HCT116 (cell line): ENCODE data around the gene IPCEF1. TPM values are rescaled to one million over a fixed set of nuclear protein-coding genes. Genes with fewer than 3 reads are reported as not detected.

Experiments
- ATAC-seq: fragments of 200-7000 bp; cut with Tn5 transposase; 2 replicates; pipeline ENCODE4 v1.9.1; 2020; ENCODE audit warnings: mild to moderate bottlenecking, moderate library complexity
- BruUV-seq: library from RNA; stranded (reverse); fragments of 400-500 nt; replicated peaks from 2 replicates; lab custom pipeline; 2021; lab: Mats Ljungman, UMichigan
- CTCF ChIA-PET: fragments of 300-600 bp; sonication (Branson Sonifier 250); formaldehyde crosslinking; loops from one replicate; lab custom pipeline; 2021; ENCODE audit warnings: antibody characterized with exemption; lab: Charles Lee
- POLR2A ChIA-PET: fragments of 300-600, 350-600 bp; sonication (Branson Sonifier 250); formaldehyde crosslinking; loops from one replicate; lab custom pipeline; 2021; ENCODE audit warnings: antibody characterized with exemption; lab: Charles Lee
- RAD21 ChIA-PET, 2 experiments: fragments of 300-600 bp; sonication (Branson Sonifier 250); formaldehyde crosslinking; loops; one replicate each; lab custom pipeline; 2023; ENCODE audit warnings: low total read pairs in 2 of 2; ENCODE audit not compliant: uncharacterized antibody in 2 of 2, unreplicated experiment in 2 of 2, low non-redundant PET in 1 of 2; lab: Charles Lee
- DNase-seq: peaks from one replicate; pipeline ENCODE4 v3.0.0-alpha.2; 2010; ENCODE audit warnings: low read depth, low spot score
- H2AFZ ChIP-seq: fragments of 200-600 bp; shearing (Covaris generic), sonication (generic); 2 replicates; pipeline ENCODE4 v1.6.1; 2017; ENCODE audit warnings: low read depth, mixed run types, mixed read lengths, antibody characterized with exemption, low read length; ENCODE audit not compliant: poor library complexity, severe bottlenecking
- H3K27ac ChIP-seq: 2 replicates; pipeline ENCODE4 v1.5.1; 2012; ENCODE audit warnings: low read depth, low read length
- H3K27me3 ChIP-seq: fragments of 200-600 bp; sonication (generic); 2 replicates; pipeline ENCODE4 v1.6.1; 2016; ENCODE audit warnings: mixed run types, low read length, mixed read lengths; ENCODE audit not compliant: insufficient read depth
- H3K36me3 ChIP-seq, 2 experiments: fragments of 200-500 bp in 1 of 2; fragments of 200-600 bp in 1 of 2; sonication (Bioruptor generic) in 1 of 2; sonication (generic) in 1 of 2; 2 replicates each; pipeline versions ENCODE4 v1.5.1 to v1.6.1; 2014 to 2016; ENCODE audit warnings: low read length in 2 of 2, inconsistent platforms in 1 of 2, mixed read lengths in 1 of 2, mixed run types in 1 of 2; ENCODE audit not compliant: insufficient read depth in 2 of 2, control insufficient read depth in 1 of 2
- H3K4me1 ChIP-seq, 2 experiments: fragments of 200-600 bp in 1 of 2; sonication (generic) in 1 of 2; 2 replicates each; pipeline versions ENCODE4 v1.5.1 to v1.6.1; 2012 to 2017; ENCODE audit warnings: low read length in 2 of 2, inconsistent platforms in 1 of 2, mild to moderate bottlenecking in 1 of 2, mixed read lengths in 1 of 2, mixed run types in 1 of 2, moderate library complexity in 1 of 2; ENCODE audit not compliant: insufficient read depth in 2 of 2, control insufficient read depth in 1 of 2
- H3K4me2 ChIP-seq: fragments of 200-600 bp; sonication (generic); 2 replicates; pipeline ENCODE4 v1.6.1; 2017; ENCODE audit warnings: mixed run types, low read length, mixed read lengths
- H3K4me3 ChIP-seq, 2 experiments: fragments of 200-600 bp in 1 of 2; sonication (generic) in 1 of 2; replicated peaks in 1 of 2; 2 replicates each; pipeline ENCODE4 v1.5.1; 2011 to 2016; ENCODE audit warnings: low read length in 2 of 2, control low read depth in 1 of 2, low read depth in 1 of 2, mild to moderate bottlenecking in 1 of 2, mixed read lengths in 1 of 2, mixed run types in 1 of 2
- H3K79me2 ChIP-seq: fragments of 200-600 bp; sonication (generic); 2 replicates; pipeline ENCODE4 v1.6.1; 2017; ENCODE audit warnings: mild to moderate bottlenecking, mixed run types, low read length, moderate library complexity, mixed read lengths; ENCODE audit not compliant: insufficient read depth
- H3K9ac ChIP-seq: fragments of 200-600 bp; sonication (generic); 2 replicates; pipeline ENCODE4 v1.6.1; 2016; ENCODE audit warnings: low read length, mixed read lengths
- H3K9me2 ChIP-seq: fragments of 200-600 bp; sonication (generic), shearing (Covaris generic); 2 replicates; pipeline ENCODE4 v1.6.1; 2017; ENCODE audit warnings: mixed run types, mild to moderate bottlenecking, moderate library complexity; ENCODE audit not compliant: insufficient read depth
- H3K9me3 ChIP-seq, 2 experiments: fragments of 200-500 bp in 1 of 2; fragments of 200-600 bp in 1 of 2; sonication (Bioruptor generic) in 1 of 2; sonication (generic) in 1 of 2; 2 replicates each; pipeline ENCODE4 v1.6.1; 2014 to 2017; ENCODE audit warnings: low read length in 2 of 2, mixed read lengths in 2 of 2, inconsistent platforms in 1 of 2, low read depth in 1 of 2, mild to moderate bottlenecking in 1 of 2, mixed run types in 1 of 2, moderate library complexity in 1 of 2; ENCODE audit not compliant: control insufficient read depth in 1 of 2, insufficient read depth in 1 of 2
- H4K20me1 ChIP-seq: fragments of 200-600 bp; sonication (generic), shearing (Covaris generic); 2 replicates; pipeline ENCODE4 v1.6.1; 2017; ENCODE audit warnings: mixed run types, mild to moderate bottlenecking, moderate library complexity; ENCODE audit not compliant: insufficient read depth
- CBX3 ChIP-seq: IDR thresholded peaks from 2 replicates; pipeline ENCODE4 v1.6.1; 2012; ENCODE audit warnings: low read depth
- CEBPB ChIP-seq: IDR thresholded peaks from 2 replicates; pipeline ENCODE4 v1.6.1; 2012; ENCODE audit warnings: low read depth
- ELF1 ChIP-seq: IDR thresholded peaks from 2 replicates; pipeline ENCODE4 v1.6.1; 2012; ENCODE audit warnings: low read depth, borderline replicate concordance
- EZH2 ChIP-seq: fragments of 200-600 bp; sonication (generic); IDR thresholded peaks from 2 replicates; pipeline ENCODE4 v1.6.1; 2017; ENCODE audit warnings: antibody characterized with exemption, mixed run types
- EZH2phosphoT487 ChIP-seq: fragments of 200-600 bp; IDR thresholded peaks from 2 replicates; pipeline ENCODE4 v1.6.1; 2018; ENCODE audit warnings: antibody characterized with exemption, borderline replicate concordance
- FOSL1 ChIP-seq: IDR thresholded peaks from 2 replicates; pipeline ENCODE4 v1.6.1; 2012; ENCODE audit warnings: low read depth
- JUND ChIP-seq: IDR thresholded peaks from 2 replicates; pipeline ENCODE4 v1.6.1; 2012
- POLR2AphosphoS5 ChIP-seq: IDR thresholded peaks from 2 replicates; pipeline ENCODE4 v1.6.1; 2011; ENCODE audit warnings: mild to moderate bottlenecking, low read depth, low read length, moderate library complexity
- RAD21 ChIP-seq: IDR thresholded peaks from 2 replicates; pipeline ENCODE4 v1.6.1; 2012; ENCODE audit warnings: low read depth, mild to moderate bottlenecking
- SIN3A ChIP-seq: IDR thresholded peaks from 2 replicates; pipeline ENCODE4 v1.6.1; 2012; ENCODE audit warnings: low read depth
- SP1 ChIP-seq: IDR thresholded peaks from 2 replicates; pipeline ENCODE4 v1.6.1; 2012; ENCODE audit warnings: low read depth
- SRF ChIP-seq: IDR thresholded peaks from 2 replicates; pipeline ENCODE4 v1.6.1; 2012; ENCODE audit warnings: low read depth
- YY1 ChIP-seq: IDR thresholded peaks from 2 replicates; pipeline ENCODE4 v1.6.1; 2011; ENCODE audit warnings: low read length, low read depth, moderate library complexity, mild to moderate bottlenecking; ENCODE audit not compliant: insufficient replicate concordance; ENCODE audit errors: extremely low read depth
- intact Hi-C: fragments of 100-400 bp; cut with micrococcal nuclease; formaldehyde crosslinking; loops from 2 replicates; pipeline ENCODE4 v1.10.0; 2022
- total RNA-seq: library from RNA; stranded (reverse); gene quantifications from one replicate; pipeline ENCODE4 v1.2.1, GENCODE V29; 2021; ENCODE audit not compliant: unreplicated experiment
- TF ChIP-seq, protein P1 (sequence below): IDR thresholded peaks from 2 replicates; pipeline ENCODE4 v1.6.1; 2012

Gene IPCEF1
- total RNA-seq, 1 experiment from 2014 or later = 0.32 TPM

DNA sequence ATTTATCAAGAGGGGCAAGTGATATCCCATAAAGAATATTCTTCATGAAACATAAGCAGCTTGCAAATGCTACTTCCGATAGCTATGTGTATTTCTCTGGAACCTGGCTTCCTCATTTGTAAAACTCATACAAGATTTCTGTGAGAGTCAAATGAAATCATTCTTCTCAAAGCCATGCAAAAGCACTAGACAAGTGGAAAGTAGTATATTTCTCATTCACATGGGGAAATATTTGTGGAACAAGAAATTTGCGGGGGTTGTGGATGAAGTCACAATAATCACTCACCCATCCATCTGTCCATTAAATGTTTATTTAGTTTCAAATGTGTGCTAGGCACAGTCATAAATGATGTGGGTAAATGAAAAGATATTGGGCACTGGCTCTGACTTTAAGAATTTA lies 150.5 kb downstream of the IPCEF1 start:
- Histone ChIP-seq H3K4me3 (no peak overlapping the region), H3K27me3 (no peaks in the 10 kb centered on the region), H3K79me2 (no peaks in the 10 kb centered on the region), H3K4me2 (no peak overlapping the region), H2AFZ (no peak overlapping the region), H3K9me2 (no peaks in the 10 kb centered on the region), H3K27ac (no peak overlapping the region), H3K9ac (no peak overlapping the region), H4K20me1 (no peaks in the 10 kb centered on the region), H3K36me3 (no peaks in the 10 kb centered on the region), H3K4me1 (no peaks in the 10 kb centered on the region), H3K9me3 (no peaks in the 10 kb centered on the region)
- ChIA-PET CTCF (no interaction called here), RAD21 (no interaction called here), POLR2A (no interaction called here)
- BruUV-seq = no TSS peak
- no peak for TF ChIP-seq SIN3A
- TF ChIP-seq, protein P1, sequence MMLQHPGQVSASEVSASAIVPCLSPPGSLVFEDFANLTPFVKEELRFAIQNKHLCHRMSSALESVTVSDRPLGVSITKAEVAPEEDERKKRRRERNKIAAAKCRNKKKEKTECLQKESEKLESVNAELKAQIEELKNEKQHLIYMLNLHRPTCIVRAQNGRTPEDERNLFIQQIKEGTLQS = no peak
- TF ChIP-seq EZH2 = no peak
- no peak for TF ChIP-seq ELF1
- no peak for TF ChIP-seq CBX3
- TF ChIP-seq RAD21 = no peak
- intact Hi-C loops = no loop called here
- ATAC-seq (no peak), DNase-seq (no peak)

DNA sequence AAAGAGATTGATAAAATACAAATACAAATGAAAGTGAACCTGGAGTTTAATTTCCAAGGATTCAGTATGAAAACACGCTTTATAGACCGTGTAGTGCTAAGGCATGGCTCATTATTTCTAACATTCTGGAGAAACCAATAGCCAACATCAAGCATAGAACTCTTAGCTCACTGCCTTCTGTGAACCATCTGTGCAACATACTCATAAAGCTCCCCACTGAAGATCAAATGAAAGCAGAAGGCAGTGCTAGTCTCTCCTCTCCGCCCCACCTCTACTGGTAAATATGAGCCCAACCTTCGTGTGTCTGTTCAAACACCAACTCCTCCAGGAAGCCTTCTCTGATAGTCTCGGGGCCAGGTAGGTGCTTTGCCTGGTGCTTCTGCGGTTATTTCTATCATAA lies 153.6 kb downstream of the IPCEF1 start:
- DNase-seq (no peak), ATAC-seq (no peak)
- Histone ChIP-seq H3K79me2 (no peaks in the 10 kb centered on the region), H3K27ac (no peak overlapping the region), H3K36me3 (no peaks in the 10 kb centered on the region), H3K4me1 (no peaks in the 10 kb centered on the region), H3K9ac (no peak overlapping the region), H3K4me2 (no peak overlapping the region), H4K20me1 (no peaks in the 10 kb centered on the region), H3K4me3 (no peak overlapping the region), H3K27me3 (no peaks in the 10 kb centered on the region), H2AFZ (no peak overlapping the region), H3K9me3 (no peaks in the 10 kb centered on the region), H3K9me2 (no peaks in the 10 kb centered on the region)
- CTCF ChIA-PET = no interaction called here
- POLR2A ChIA-PET = no interaction called here
- RAD21 ChIA-PET = no interaction called here
- intact Hi-C loops = no loop called here
- TF ChIP-seq FOSL1 (no peak), JUND (no peak), CBX3 (no peak), CEBPB (no peak), RAD21 (no peak), SP1 (no peak), EZH2phosphoT487 (no peak), SRF (no peak), YY1 (no peak), POLR2AphosphoS5 (no peak), EZH2 (no peak)
- BruUV-seq = no TSS peak
